HG03558 (cell line): ENCODE measurements around the gene HSFX1.

Experiments
- ATAC-seq: cut with Tn5 transposase; IDR thresholded peaks from one replicate; pipeline ENCODE4 v1.9.1; 2021; ENCODE audit warnings: moderate number of reproducible peaks; ENCODE audit not compliant: unreplicated experiment; ENCODE audit errors: extremely low read depth

HSFX1 gene

DNA sequence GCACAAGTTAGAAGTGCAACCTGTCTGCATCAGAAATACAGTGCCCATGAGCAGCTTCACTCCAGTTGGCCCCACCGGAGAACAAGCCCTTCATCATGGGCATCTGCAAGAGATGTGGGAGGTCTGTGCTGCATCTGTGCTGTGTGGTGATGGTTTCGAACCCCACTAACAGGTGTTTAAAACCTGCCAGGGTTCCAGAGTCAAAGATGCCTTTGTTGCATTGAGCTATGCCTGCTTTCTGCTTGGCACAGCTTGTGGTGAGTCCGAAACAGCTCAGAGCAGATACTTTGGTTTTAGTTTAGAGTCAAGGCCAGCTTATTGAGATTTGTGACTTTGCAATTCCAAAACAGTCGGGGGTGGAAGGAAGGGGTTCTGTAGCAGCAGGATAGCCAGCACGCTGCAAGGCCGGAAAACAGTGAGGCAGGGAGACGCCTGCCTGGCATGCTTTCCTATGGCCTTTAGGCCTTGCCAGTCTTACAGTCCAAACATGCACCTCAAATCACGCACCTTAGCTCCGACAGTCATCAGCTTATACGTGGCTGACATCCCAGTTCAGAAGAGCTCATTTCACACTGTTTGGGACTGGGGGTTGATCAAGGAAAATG is 29.7 kb downstream of the HSFX1 start:
- ATAC-seq = no peak

DNA sequence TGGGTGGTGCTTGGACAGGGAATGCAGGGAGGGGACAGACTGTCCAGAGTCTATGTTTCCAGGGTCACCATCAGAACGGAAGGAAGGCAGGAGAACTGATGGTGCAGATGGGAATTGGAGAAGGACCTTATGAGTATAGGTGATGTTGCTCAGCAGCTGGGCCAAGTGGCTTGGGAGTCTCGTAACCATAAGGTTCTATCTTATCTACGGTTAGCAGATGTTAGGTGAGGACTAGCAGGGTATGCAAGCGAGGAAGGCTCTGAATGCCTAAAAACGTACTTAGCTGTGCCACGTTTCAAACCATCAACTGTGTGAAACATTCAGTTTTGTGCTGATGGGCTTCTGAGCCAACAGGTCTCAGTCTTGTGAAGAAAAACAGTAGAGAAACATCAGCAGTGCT is 30.2 kb downstream of the HSFX1 start:
- ATAC-seq = no peak

- no peak for ATAC-seq
Observed at GRCh38 chrX:149807747-149808458, 34.0 kb downstream of the HSFX1 start.

DNA sequence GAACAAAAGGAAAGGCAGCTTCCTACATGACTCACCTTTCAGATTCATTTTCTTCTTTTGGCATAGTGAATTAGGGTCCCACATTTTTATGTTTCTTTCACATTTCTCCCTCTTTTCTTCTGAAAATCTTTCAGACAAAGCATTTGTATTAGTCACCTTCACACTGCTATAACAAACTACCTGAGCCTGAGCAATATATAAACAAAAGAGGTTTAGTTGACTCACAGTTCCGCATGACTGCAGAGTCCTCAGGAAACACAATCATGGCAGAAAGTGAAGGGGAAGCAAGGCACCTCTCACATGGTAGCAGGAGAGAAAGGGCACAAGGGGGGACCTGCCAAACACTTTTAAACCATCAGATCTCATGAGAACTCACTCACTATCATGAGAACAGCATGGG is 44.8 kb downstream of the HSFX1 start:
- ATAC-seq = no peak

DNA sequence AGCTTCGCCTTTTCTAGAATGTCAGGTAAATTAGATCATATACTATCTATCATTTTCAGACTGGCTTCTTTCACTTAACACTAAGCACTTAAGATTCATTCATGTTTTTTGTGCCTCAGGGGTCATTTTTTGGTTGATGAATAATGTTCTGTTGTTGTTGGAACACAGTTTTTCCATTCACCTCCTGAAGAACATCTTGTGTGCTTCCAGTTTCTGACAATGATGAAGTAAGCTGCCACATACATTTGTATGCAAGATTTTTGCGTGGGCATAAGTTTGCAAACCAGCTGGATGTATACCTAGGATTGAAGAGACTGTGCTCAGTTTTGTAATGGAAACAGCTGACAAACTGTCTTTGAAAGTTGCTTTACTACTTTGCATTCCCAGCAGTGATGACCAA is 45.5 kb downstream of the HSFX1 start:
- no peak for ATAC-seq

- ATAC-seq = no peak
Observed at GRCh38 chrX:149825424-149825823, 51.6 kb downstream of the HSFX1 start.
